CD4-positive, alpha-beta T cell (primary cell): ENCODE results near the gene STIP1. TPM values are rescaled to one million over a fixed set of nuclear protein-coding genes. Genes with fewer than 3 reads are reported as not detected.

Experiments
- ATAC-seq: fragments of 200-7000 bp; cut with Tn5 transposase; one replicate; pipeline ENCODE4 v1.10.0; 2022; ENCODE audit warnings: mild to moderate bottlenecking; ENCODE audit not compliant: poor library complexity
- CTCF ChIA-PET: fragments of 350-600 bp; sonication (Branson Sonifier 250); formaldehyde crosslinking; loops from one replicate; lab custom pipeline; 2021; ENCODE audit warnings: antibody characterized with exemption, inconsistent platforms; lab: Charles Lee
- POLR2A ChIA-PET: fragments of 350-600 bp; sonication (Branson Sonifier 250); formaldehyde crosslinking; loops from one replicate; lab custom pipeline; 2021; ENCODE audit warnings: antibody characterized with exemption, inconsistent platforms; lab: Charles Lee
- DNase-seq, 14 experiments: peaks; one replicate each; pipeline ENCODE4 v3.0.0-alpha.2; 2013 to 2020; ENCODE audit warnings: mixed read lengths in 2 of 14
- H3K27ac ChIP-seq, 2 donors: one replicate each; pipeline versions ENCODE4 v1.5.1 to v1.7.0; 2013; ENCODE audit warnings: low read length in 2 of 2, low read depth in 1 of 2, mild to moderate bottlenecking in 1 of 2
- H3K27me3 ChIP-seq, 2 experiments: 1 replicate in 1 of 2; 2 replicates in 1 of 2; pipeline versions ENCODE4 v1.6.1 to v1.7.0; 2013; ENCODE audit warnings: low read length in 2 of 2, control low read depth in 1 of 2, mild to moderate bottlenecking in 1 of 2, moderate library complexity in 1 of 2; ENCODE audit not compliant: insufficient read depth in 2 of 2, control insufficient read depth in 1 of 2
- H3K36me3 ChIP-seq: one replicate; pipeline ENCODE4 v1.6.1; 2013; ENCODE audit warnings: low read length, control low read depth; ENCODE audit not compliant: insufficient read depth
- H3K4me1 ChIP-seq: one replicate; pipeline ENCODE4 v1.6.1; 2013; ENCODE audit warnings: low read length, control low read depth; ENCODE audit not compliant: insufficient read depth
- H3K4me3 ChIP-seq: one replicate; pipeline ENCODE4 v1.5.1; 2013; ENCODE audit warnings: mild to moderate bottlenecking, low read length, moderate library complexity
- H3K9me3 ChIP-seq, 2 experiments: 1 replicate in 1 of 2; 2 replicates in 1 of 2; pipeline versions ENCODE4 v1.6.1 to v1.7.0; 2013; ENCODE audit warnings: low read length in 2 of 2, mild to moderate bottlenecking in 2 of 2, control low read depth in 1 of 2, moderate library complexity in 1 of 2; ENCODE audit not compliant: control insufficient read depth in 1 of 2, insufficient read depth in 1 of 2
- H3K27ac Mint-ChIP-seq: one replicate; pipeline ENCODE4 v1.8.0; 2020; ENCODE audit warnings: mixed read lengths
- H3K27me3 Mint-ChIP-seq: one replicate; pipeline ENCODE4 v1.8.0; 2021; ENCODE audit warnings: mixed read lengths
- H3K36me3 Mint-ChIP-seq: one replicate; pipeline ENCODE4 v1.8.0; 2021; ENCODE audit warnings: low read depth, mixed read lengths
- H3K4me1 Mint-ChIP-seq: one replicate; pipeline ENCODE4 v1.8.0; 2021; ENCODE audit warnings: low read depth, mixed read lengths
- H3K4me3 Mint-ChIP-seq: one replicate; pipeline ENCODE4 v1.8.0; 2020; ENCODE audit warnings: mild to moderate bottlenecking, mixed read lengths
- H3K9me3 Mint-ChIP-seq: one replicate; pipeline ENCODE4 v1.8.0; 2020; ENCODE audit warnings: mixed read lengths
- CTCF ChIP-seq: fragments of 200-600 bp; IDR thresholded peaks from one replicate; pipeline ENCODE4 v1.8.0; 2022; ENCODE audit warnings: antibody characterized with exemption, mild to moderate bottlenecking
- intact Hi-C, 2 experiments: fragments of 100-400 bp; cut with DNase I in 1 of 2; cut with micrococcal nuclease in 1 of 2; formaldehyde crosslinking; loops; one replicate each; pipeline versions ENCODE4 v1.15.1 to v1.9.0; 2023 to 2025; cut with DNase I, micrococcal nuclease
- total RNA-seq, 174 experiments: library from RNA in 2 of 174; stranded (reverse) in 2 of 174; gene quantifications; one replicate each; pipeline ENCODE4 v1.2.3 and lab custom pipeline; 2021 to 2026

The STIP1 gene
- total RNA-seq, 2 experiments from 2014 or later, result 29.0 to 37.5 TPM

GRCh38 chr11:64232182-64232966 is 46.4 kb downstream of the STIP1 start:
- Histone ChIP-seq H3K27me3 (no peaks in the 10 kb centered on the region), H3K9me3 (no peaks in the 10 kb centered on the region), H3K4me3 (no peak overlapping the region), H3K36me3 (peaks cover 7% of the 10 kb centered on the region), H3K27ac (no peak overlapping the region), H3K4me1 (peaks cover 69% of the 10 kb centered on the region)
- Mint-ChIP-seq H3K9me3 (no peaks in the 10 kb centered on the region), H3K4me3 (peak overlapping the region; percentile 95), H3K36me3 (peaks cover 10% of the 10 kb centered on the region), H3K4me1 (peaks cover 53% of the 10 kb centered on the region), H3K27me3 (no peaks in the 10 kb centered on the region), H3K27ac (peak overlapping the region; percentile 94)
- DNase-seq (peak in 1 of 14 experiments; percentile 4), ATAC-seq (no peak)
- ChIA-PET POLR2A (interaction anchor here (0.8 to 4.6 kb wide), 10 partner anchors 9 to 1265 kb away, joined by 3 to 31 read pairs (median 4); partner anchors contain the start of genes FERMT3, FKBP2, PLCB3 and PPP1R14B), CTCF (interaction anchor here (0.7 to 1.2 kb wide), 5 partner anchors 8 to 72 kb away, joined by 3 to 5 read pairs (median 3); partner anchors contain the start of gene PPP1R14B)
- no peak for TF ChIP-seq CTCF
- intact Hi-C loops, result loop anchor here in 1 of 2 experiments (5.0 kb wide), 2 partner anchors 40 to 45 kb away; partner anchors contain the start of gene STIP1

- Histone ChIP-seq H3K4me1 (peaks cover 70% of the 10 kb centered on the region), H3K4me3 (no peak overlapping the region), H3K27ac (no peak overlapping the region), H3K27me3 (no peaks in the 10 kb centered on the region), H3K36me3 (peaks cover 13% of the 10 kb centered on the region), H3K9me3 (no peaks in the 10 kb centered on the region)
- Mint-ChIP-seq H3K4me1 (peaks cover 50% of the 10 kb centered on the region), H3K4me3 (peak overlapping the region; percentile 95), H3K27ac (peak overlapping the region; percentile 94), H3K9me3 (no peaks in the 10 kb centered on the region), H3K27me3 (no peaks in the 10 kb centered on the region), H3K36me3 (peaks cover 10% of the 10 kb centered on the region)
- intact Hi-C loops, result loop anchor here in 1 of 2 experiments (5.0 kb wide), 2 partner anchors 39 to 46 kb away; partner anchors contain the start of gene STIP1
- ChIA-PET CTCF (interaction anchor here (1.2 kb wide), 1 partner anchor 72 kb away, joined by 3 read pairs; no protein-coding TSS in a partner anchor), POLR2A (interaction anchor here (0.8 to 4.6 kb wide), 7 partner anchors 9 to 85 kb away, joined by 3 to 31 read pairs (median 7); partner anchors contain the start of genes FERMT3, FKBP2, PLCB3 and PPP1R14B)
- DNase-seq (no peak), ATAC-seq (no peak)
- no peak for TF ChIP-seq CTCF
These were observed 47.0 kb downstream of the STIP1 start for GRCh38 chr11:64232967-64233315.

- POLR2A ChIA-PET, result no interaction called here
- Histone ChIP-seq H3K4me3 (peak within 1 kb of the TSS; percentile 65), H3K36me3 (peaks cover 13% of the 10 kb centered on the region), H3K27me3 (no peaks in the 10 kb centered on the region), H3K9me3 (no peaks in the 10 kb centered on the region), H3K27ac (peak within 1 kb of the TSS; percentile 58 to 64), H3K4me1 (peaks cover 68% of the 10 kb centered on the region)
- no peaks in the 10 kb centered on the region for H3K9me3 Mint-ChIP-seq
- H3K27ac Mint-ChIP-seq, result peak within 1 kb of the TSS; percentile 94
- ATAC-seq (peak; percentile 43), DNase-seq (peak; percentile 49 to 86 (median 74))
- peak within 1 kb of the TSS; percentile 95 for H3K4me3 Mint-ChIP-seq
- H3K27me3 Mint-ChIP-seq, result no peaks in the 10 kb centered on the region
- H3K4me1 Mint-ChIP-seq, result peaks cover 51% of the 10 kb centered on the region
- TF ChIP-seq CTCF, result no peak
- peaks cover 10% of the 10 kb centered on the region for H3K36me3 Mint-ChIP-seq
- CTCF ChIA-PET, result interaction anchor here (0.9 to 1.6 kb wide), 2 partner anchors 30 to 84 kb away, joined by 3 to 4 read pairs; partner anchors contain the start of gene PRDX5
- intact Hi-C loops, result loop anchor here in 1 of 2 experiments (5.0 kb wide), 2 partner anchors 38 to 47 kb away; partner anchors contain the start of gene STIP1
These were observed 48.1 kb downstream of the STIP1 start, which contains the start of gene VEGFB for GRCh38 chr11:64233913-64234586. Gene VEGFB, plus strand, starts transcription at chr11:64234584. Its CDS starts 250 bp downstream, at chr11:64234834.
